GM23338 (cell line): ENCODE data around the gene POLR1C. TPM values are rescaled to one million over a fixed set of nuclear protein-coding genes. Genes with fewer than 3 reads are reported as not detected.

Experiments
- ATAC-seq: fragments of 200-7000 bp; cut with Tn5 transposase; 3 replicates; pipeline ENCODE4 v1.9.1; 2020
- DNase-seq: peaks from one replicate; pipeline ENCODE4 v3.0.0-alpha.2; 2015; ENCODE audit warnings: low spot score
- H2AFZ ChIP-seq: fragments of 200-600 bp; sonication (generic); 2 replicates; pipeline ENCODE4 v1.8.0; 2016; ENCODE audit warnings: antibody characterized with exemption, mild to moderate bottlenecking, moderate library complexity
- H3F3A ChIP-seq: fragments of 200-600 bp; sonication (generic); replicated peaks from 2 replicates; pipeline ENCODE4 v1.8.0; 2017; ENCODE audit warnings: antibody characterized with exemption, mixed run types, low read depth
- H3K27ac ChIP-seq: fragments of 200-600 bp; sonication (generic); 2 replicates; pipeline ENCODE4 v1.6.1; 2016; ENCODE audit warnings: low read depth
- H3K27me3 ChIP-seq: fragments of 200-600 bp; sonication (generic); 2 replicates; pipeline ENCODE4 v1.8.0; 2016; ENCODE audit warnings: mild to moderate bottlenecking, mixed run types, moderate library complexity; ENCODE audit not compliant: insufficient read depth
- H3K36me3 ChIP-seq: fragments of 200-600 bp; sonication (generic); 2 replicates; pipeline ENCODE4 v1.8.0; 2016; ENCODE audit warnings: mild to moderate bottlenecking; ENCODE audit not compliant: insufficient read depth
- H3K4me1 ChIP-seq: fragments of 200-600 bp; sonication (generic); 2 replicates; pipeline ENCODE4 v1.8.0; 2016; ENCODE audit warnings: mild to moderate bottlenecking, moderate library complexity; ENCODE audit not compliant: insufficient read depth
- H3K4me2 ChIP-seq: fragments of 200-600 bp; sonication (generic); 2 replicates; pipeline ENCODE4 v1.7.1; 2017; ENCODE audit warnings: mixed run types
- H3K4me3 ChIP-seq: fragments of 200-600 bp; sonication (generic); 2 replicates; pipeline ENCODE4 v1.6.1; 2016; ENCODE audit warnings: mixed run types
- H3K79me2 ChIP-seq: fragments of 200-600 bp; sonication (generic); replicated peaks from 2 replicates; pipeline ENCODE4 v1.8.0; 2017; ENCODE audit warnings: mild to moderate bottlenecking; ENCODE audit not compliant: insufficient read depth
- H3K9me2 ChIP-seq: fragments of 200-600 bp; sonication (generic); 2 replicates; pipeline ENCODE4 v1.8.0; 2017; ENCODE audit not compliant: insufficient read depth
- H4K20me1 ChIP-seq: fragments of 200-600 bp; sonication (generic); replicated peaks from 2 replicates; pipeline ENCODE4 v1.8.0; 2017; ENCODE audit warnings: mild to moderate bottlenecking; ENCODE audit not compliant: insufficient read depth
- H3K27ac Mint-ChIP-seq: 2 replicates; pipeline ENCODE4 v1.8.0; 2020; ENCODE audit warnings: inconsistent platforms, mild to moderate bottlenecking, moderate library complexity, mixed read lengths
- H3K27me3 Mint-ChIP-seq: 3 replicates; pipeline ENCODE4 v1.8.0; 2022; ENCODE audit warnings: low read depth, mild to moderate bottlenecking, moderate library complexity, mixed read lengths, inconsistent platforms; ENCODE audit not compliant: insufficient read depth, poor library complexity
- H3K36me3 Mint-ChIP-seq: 3 replicates; pipeline ENCODE4 v1.8.0; 2021; ENCODE audit warnings: low read depth, mild to moderate bottlenecking, inconsistent platforms, moderate library complexity, mixed read lengths
- H3K4me1 Mint-ChIP-seq: 3 replicates; pipeline ENCODE4 v1.8.0; 2020; ENCODE audit warnings: mild to moderate bottlenecking, inconsistent platforms, mixed read lengths
- H3K4me3 Mint-ChIP-seq: 3 replicates; pipeline ENCODE4 v1.8.0; 2021; ENCODE audit warnings: moderate library complexity, mild to moderate bottlenecking, inconsistent platforms, mixed read lengths
- H3K9me3 Mint-ChIP-seq: 3 replicates; pipeline ENCODE4 v1.8.0; 2020; ENCODE audit warnings: moderate library complexity, mild to moderate bottlenecking, inconsistent platforms, mixed read lengths
- CREB1 ChIP-seq: fragments of 250-450 bp; sonication (Bioruptor Pico); IDR thresholded peaks from 2 replicates; pipeline ENCODE4 v1.5.0; 2020; ENCODE audit warnings: low read depth, mild to moderate bottlenecking, moderate library complexity
- CTCF ChIP-seq, 2 experiments: fragments of 200-600 bp in 1 of 2; sonication (generic) in 1 of 2; conservative IDR thresholded peaks; 2 replicates each; pipeline versions ENCODE4 v1.5.1 to v1.6.1; 2016 to 2017; ENCODE audit warnings: antibody characterized with exemption in 2 of 2, low read depth in 2 of 2, mild to moderate bottlenecking in 2 of 2, moderate library complexity in 1 of 2
- EZH2 ChIP-seq: fragments of 200-600 bp; sonication (generic); IDR thresholded peaks from one replicate; pipeline ENCODE4 v1.8.0; 2017; ENCODE audit warnings: antibody characterized with exemption, mild to moderate bottlenecking, low read depth; ENCODE audit not compliant: unreplicated experiment
- EZH2phosphoT487 ChIP-seq: fragments of 200-600 bp; sonication (generic); IDR thresholded peaks from one replicate; pipeline ENCODE4 v1.8.1; 2018; ENCODE audit warnings: antibody characterized with exemption; ENCODE audit not compliant: unreplicated experiment
- JUNB ChIP-seq: IDR thresholded peaks from one replicate; pipeline ENCODE4 v1.6.1; 2016; ENCODE audit warnings: antibody characterized with exemption; ENCODE audit not compliant: unreplicated experiment
- NANOG ChIP-seq: IDR thresholded peaks from 2 replicates; pipeline ENCODE4 v1.6.1; 2016; ENCODE audit warnings: antibody characterized with exemption, borderline replicate concordance
- POLR2AphosphoS5 ChIP-seq: IDR thresholded peaks from 2 replicates; pipeline ENCODE4 v1.6.1; 2016; ENCODE audit warnings: antibody characterized with exemption, low read depth
- REST ChIP-seq: IDR thresholded peaks from one replicate; pipeline ENCODE4 v1.6.1; 2018; ENCODE audit warnings: antibody characterized with exemption; ENCODE audit not compliant: unreplicated experiment
- STAT1 ChIP-seq: IDR thresholded peaks from one replicate; pipeline ENCODE4 v1.6.1; 2016; ENCODE audit warnings: antibody characterized with exemption; ENCODE audit not compliant: unreplicated experiment
- ZNF114 ChIP-seq: fragments of 250-450 bp; sonication (Bioruptor Pico); IDR thresholded peaks from 2 replicates; pipeline ENCODE4 v1.5.0; 2020; ENCODE audit warnings: mild to moderate bottlenecking, moderate library complexity
- ZNF331 ChIP-seq: fragments of 250-450 bp; sonication (Bioruptor Pico); IDR thresholded peaks from 2 replicates; pipeline ENCODE4 v1.5.0; 2020; ENCODE audit warnings: low read depth, mild to moderate bottlenecking, moderate library complexity
- polyA plus RNA-seq: library from polyadenylated mRNA; unstranded; fragments of >200 nt; fragmentation: Nextera tagmentation; extraction: Ambion mirVana; gene quantifications from 2 replicates; pipeline ENCODE4 v1.2.1, GENCODE V29; 2016
- total RNA-seq: library from RNA; depleted of rRNA; stranded (reverse); fragments of >200 nt; shearing (Covaris generic); gene quantifications from 2 replicates; pipeline ENCODE4 v1.2.3, GENCODE V29; 2014

Gene POLR1C
- total and polyA plus RNA-seq, 2 experiments from 2014 or later = 26.6 to 47.0 TPM

GRCh38 chr6:43521836-43522235 lies 4.9 kb downstream of the POLR1C start:
- H3K27me3 ChIP-seq = no peaks in the 10 kb centered on the region
- H3K27me3 Mint-ChIP-seq = peaks cover 6% of the 10 kb centered on the region
- no peak overlapping the region for H3K4me3 Mint-ChIP-seq
- peaks cover 7% of the 10 kb centered on the region for H3K4me1 ChIP-seq
- H3K9me3 Mint-ChIP-seq = no peaks in the 10 kb centered on the region; the same call in 2 of the 3 replicates
- H3F3A ChIP-seq = peaks cover 41% of the 10 kb centered on the region
- H3K9me2 ChIP-seq = no peaks in the 10 kb centered on the region
- no peak overlapping the region for H3K27ac ChIP-seq
- TF ChIP-seq ZNF114 (CRISPR knock-in tag) (no peak), JUNB (no peak), REST (no peak), EZH2 (no peak), POLR2AphosphoS5 (no peak), NANOG (no peak), ZNF331 (CRISPR knock-in tag) (no peak), CTCF (conservative IDR thresholded peaks at IDR 0.05; ENCODE audit: low read depth in 2 of 2) (no peak), STAT1 (no peak), CREB1 (CRISPR knock-in tag) (no peak)
- no peak overlapping the region for H3K27ac Mint-ChIP-seq
- H3K4me2 ChIP-seq = no peak overlapping the region
- H4K20me1 ChIP-seq = peaks cover 11% of the 10 kb centered on the region
- no peak for ATAC-seq
- H3K4me1 Mint-ChIP-seq = no peaks in the 10 kb centered on the region
- no peak overlapping the region for H2AFZ ChIP-seq
- H3K36me3 ChIP-seq = peaks cover 48% of the 10 kb centered on the region
- DNase-seq = no peak
- peaks cover 22% of the 10 kb centered on the region for H3K79me2 ChIP-seq
- H3K4me3 ChIP-seq = no peak overlapping the region
- peaks cover 52% of the 10 kb centered on the region; the same call in 2 of the 3 replicates for H3K36me3 Mint-ChIP-seq

- no peak overlapping the region for H3K27ac Mint-ChIP-seq
- peaks cover 6% of the 10 kb centered on the region for H3K27me3 Mint-ChIP-seq
- Histone ChIP-seq H3F3A (peaks cover 41% of the 10 kb centered on the region), H3K4me1 (peaks cover 7% of the 10 kb centered on the region), H3K27ac (no peak overlapping the region), H3K79me2 (peaks cover 14% of the 10 kb centered on the region), H3K9me2 (no peaks in the 10 kb centered on the region), H3K36me3 (peaks cover 54% of the 10 kb centered on the region), H3K4me2 (no peak overlapping the region), H3K4me3 (no peak overlapping the region), H4K20me1 (peaks cover 19% of the 10 kb centered on the region), H3K27me3 (no peaks in the 10 kb centered on the region), H2AFZ (no peak overlapping the region)
- H3K4me1 Mint-ChIP-seq = no peaks in the 10 kb centered on the region
- no peak for ATAC-seq
- H3K9me3 Mint-ChIP-seq = no peaks in the 10 kb centered on the region; the same call in 2 of the 3 replicates
- peaks cover 61% of the 10 kb centered on the region; the same call in 2 of the 3 replicates for H3K36me3 Mint-ChIP-seq
- no peak overlapping the region for H3K4me3 Mint-ChIP-seq
- no peak for DNase-seq
- TF ChIP-seq EZH2phosphoT487 = no peak
Measured at GRCh38 chr6:43522547-43523261, 5.8 kb downstream of the POLR1C start.
